ENCODE data around the gene TMEM190. TPM values are rescaled to one million over a fixed set of nuclear protein-coding genes. Genes with fewer than 3 reads are reported as not detected.

TMEM190 gene
- total and polyA plus RNA-seq, 2 of the 8 experiments (the other 6 are each of a cell fraction or from before 2014, with no cell fraction given) = 1.6 TPM; not detected in 1

GRCh38 chr19:55368106-55368505 is 8.5 kb upstream of the TMEM190 start (continued):
- TF ChIP-seq CHD7 (IDR thresholded peaks at IDR 0.05; ENCODE audit: insufficient replicate concordance, low read length) (no peak), KDM4A (IDR thresholded peaks at IDR 0.05; ENCODE audit: low read depth, low read length, severe bottlenecking) (no peak), SIN3A (conservative IDR thresholded peaks at IDR 0.05 in 1 of 2, IDR thresholded peaks at IDR 0.05 in 1 of 2; ENCODE audit: low read depth in 1 of 2, low read length in 2 of 2) (no peak), CTCF (IDR thresholded peaks at IDR 0.05; ENCODE audit: control extremely low read depth in 1 of 3, insufficient read depth in 1 of 3, low read depth in 1 of 3, low read length in 3 of 3) (no peak), TBP (IDR thresholded peaks at IDR 0.05; ENCODE audit: low read depth, low read length) (no peak), CEBPB (IDR thresholded peaks at IDR 0.05; ENCODE audit: low read depth, low read length) (no peak), EZH2 (IDR thresholded peaks at IDR 0.05; ENCODE audit: low read depth, low read length, severe bottlenecking) (no peak), HDAC6 (IDR thresholded peaks at IDR 0.05; ENCODE audit: low read depth, low read length) (no peak), JUN (IDR thresholded peaks at IDR 0.05; ENCODE audit: low read depth, low read length) (no peak)
